Measurements from ENCODE around the gene BTG1. TPM values are rescaled to one million over a fixed set of nuclear protein-coding genes. Genes with fewer than 3 reads are reported as not detected.
"Not testable (repeated sequence)": the region's sequence is repeated elsewhere in the genome, so short reads cannot be mapped to it uniquely, and the experiment has no call there.

BTG1 gene
- total RNA-seq, 1 donor from 2014 or later = 45.1 TPM

GRCh38 chr12:92136026-92136730 is 9.5 kb downstream of the BTG1 start:
- Mint-ChIP-seq H3K4me3 (no peak overlapping the region), H3K9me3 (no peaks in the 10 kb centered on the region), H3K27me3 (ENCODE audit: insufficient read depth, low read depth) (peaks cover 4% of the 10 kb centered on the region), H3K27ac (no peak overlapping the region), H3K4me1 (peaks cover 63% of the 10 kb centered on the region), H3K36me3 (peaks cover 25% of the 10 kb centered on the region)
- H3K36me3 ChIP-seq = peaks cover 7% of the 10 kb centered on the region
- H3K9me3 ChIP-seq (ENCODE audit: low read depth) = no peaks in the 10 kb centered on the region
- TF ChIP-seq EZH2 (IDR thresholded peaks at IDR 0.05) = no peak
- no peak for TF ChIP-seq EZH2phosphoT487 (IDR thresholded peaks at IDR 0.05)
- TF ChIP-seq, protein P1, sequence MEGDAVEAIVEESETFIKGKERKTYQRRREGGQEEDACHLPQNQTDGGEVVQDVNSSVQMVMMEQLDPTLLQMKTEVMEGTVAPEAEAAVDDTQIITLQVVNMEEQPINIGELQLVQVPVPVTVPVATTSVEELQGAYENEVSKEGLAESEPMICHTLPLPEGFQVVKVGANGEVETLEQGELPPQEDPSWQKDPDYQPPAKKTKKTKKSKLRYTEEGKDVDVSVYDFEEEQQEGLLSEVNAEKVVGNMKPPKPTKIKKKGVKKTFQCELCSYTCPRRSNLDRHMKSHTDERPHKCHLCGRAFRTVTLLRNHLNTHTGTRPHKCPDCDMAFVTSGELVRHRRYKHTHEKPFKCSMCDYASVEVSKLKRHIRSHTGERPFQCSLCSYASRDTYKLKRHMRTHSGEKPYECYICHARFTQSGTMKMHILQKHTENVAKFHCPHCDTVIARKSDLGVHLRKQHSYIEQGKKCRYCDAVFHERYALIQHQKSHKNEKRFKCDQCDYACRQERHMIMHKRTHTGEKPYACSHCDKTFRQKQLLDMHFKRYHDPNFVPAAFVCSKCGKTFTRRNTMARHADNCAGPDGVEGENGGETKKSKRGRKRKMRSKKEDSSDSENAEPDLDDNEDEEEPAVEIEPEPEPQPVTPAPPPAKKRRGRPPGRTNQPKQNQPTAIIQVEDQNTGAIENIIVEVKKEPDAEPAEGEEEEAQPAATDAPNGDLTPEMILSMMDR (IDR thresholded peaks at IDR 0.05) = no peak
- DNase-seq (ENCODE audit: low spot score) = no peak
- H3K9ac ChIP-seq = no peak overlapping the region
- no peak overlapping the region for H3K27ac ChIP-seq
- H3F3A ChIP-seq (ENCODE audit: low read depth) = no peaks in the 10 kb centered on the region
- H3K4me2 ChIP-seq = peak overlapping the region; percentile 88
- H3K79me2 ChIP-seq (ENCODE audit: low read depth) = peaks cover 100% of the 10 kb centered on the region
- H3K4me1 ChIP-seq = peaks cover 58% of the 10 kb centered on the region
- H3K27me3 ChIP-seq = no peaks in the 10 kb centered on the region
- no peak overlapping the region for H2AFZ ChIP-seq (replicated peaks)
- H3K4me3 ChIP-seq = peak overlapping the region; percentile 94
- H4K20me1 ChIP-seq (ENCODE audit: low read depth) = peaks cover 92% of the 10 kb centered on the region

DNA sequence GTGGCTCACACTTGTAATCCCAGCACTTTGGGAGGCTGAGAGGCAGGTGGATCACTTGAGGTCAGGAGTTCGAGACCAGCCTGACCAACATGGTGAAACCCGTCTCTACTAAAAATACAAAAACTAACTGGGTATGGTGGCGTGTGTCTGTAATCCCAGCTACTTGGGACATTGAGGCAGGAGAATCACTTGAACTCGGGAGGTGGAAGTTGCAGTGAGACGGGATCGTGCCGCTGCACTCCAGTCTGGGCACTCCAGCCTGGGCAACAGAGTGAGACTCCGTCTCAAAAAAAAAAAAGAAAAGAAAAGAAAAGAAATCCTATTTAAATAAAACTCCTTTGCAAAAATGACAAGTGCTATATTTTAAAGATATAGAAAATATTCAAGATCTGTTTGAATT is 10.1 kb downstream of the BTG1 start:
- DNase-seq (ENCODE audit: low spot score); H3K27ac Mint-ChIP-seq; H3K36me3 ChIP-seq; H3K27me3 ChIP-seq; H3F3A ChIP-seq (ENCODE audit: low read depth); H3K4me2 ChIP-seq; H3K9ac ChIP-seq; H3K27me3 Mint-ChIP-seq (ENCODE audit: insufficient read depth, low read depth); H3K9me3 ChIP-seq (ENCODE audit: low read depth); H3K4me3 Mint-ChIP-seq; H3K9me3 Mint-ChIP-seq; H3K4me3 ChIP-seq; H3K27ac ChIP-seq; H2AFZ ChIP-seq (replicated peaks): not testable (repeated sequence)
- H3K4me1 ChIP-seq = peaks cover 58% of the 10 kb centered on the region
- H4K20me1 ChIP-seq (ENCODE audit: low read depth) = peaks cover 86% of the 10 kb centered on the region
- Mint-ChIP-seq H3K4me1 (peaks cover 57% of the 10 kb centered on the region), H3K36me3 (peaks cover 26% of the 10 kb centered on the region)
- H3K79me2 ChIP-seq (ENCODE audit: low read depth) = peaks cover 100% of the 10 kb centered on the region

DNA sequence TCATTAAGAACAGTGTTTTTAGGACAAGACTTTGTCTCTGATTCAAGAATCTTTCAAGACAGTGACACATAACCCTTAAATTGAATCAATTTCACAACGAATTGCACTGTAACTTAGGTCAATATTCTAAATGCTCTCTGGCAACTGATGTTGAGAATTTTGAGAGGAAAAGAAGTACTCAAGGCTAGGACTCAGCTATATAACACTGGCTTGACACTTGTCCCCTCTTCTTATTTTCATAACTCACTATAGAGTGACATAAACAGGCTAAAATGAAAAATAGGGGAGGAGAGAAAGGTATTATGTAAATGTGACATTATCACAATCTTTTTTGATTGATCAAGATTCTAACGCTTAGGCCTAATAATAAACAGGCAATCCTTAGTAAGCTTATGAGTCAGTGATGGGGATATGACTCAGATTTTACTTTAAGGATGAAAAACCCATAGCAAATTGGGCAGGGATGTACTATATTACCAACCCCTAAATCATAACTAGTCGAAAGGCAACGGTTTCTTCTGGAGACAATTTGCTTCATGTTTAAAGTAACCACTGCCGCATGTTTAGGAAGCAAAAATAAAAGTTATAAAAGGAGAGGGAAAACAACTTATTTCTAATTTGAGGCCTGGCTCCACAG is 10.9 kb downstream of the BTG1 start:
- no peak overlapping the region for H3K4me3 Mint-ChIP-seq
- Histone ChIP-seq H3F3A (ENCODE audit: low read depth) (no peaks in the 10 kb centered on the region), H3K79me2 (ENCODE audit: low read depth) (peaks cover 100% of the 10 kb centered on the region), H3K27ac (no peak overlapping the region), H4K20me1 (ENCODE audit: low read depth) (peaks cover 78% of the 10 kb centered on the region), H3K36me3 (no peaks in the 10 kb centered on the region), H3K4me3 (no peak overlapping the region), H3K4me2 (peak overlapping the region; percentile 33), H3K4me1 (peaks cover 54% of the 10 kb centered on the region), H3K9me3 (ENCODE audit: low read depth) (no peaks in the 10 kb centered on the region), H2AFZ (replicated peaks) (no peak overlapping the region), H3K9ac (no peak overlapping the region), H3K27me3 (no peaks in the 10 kb centered on the region)
- peaks cover 23% of the 10 kb centered on the region for H3K36me3 Mint-ChIP-seq
- H3K4me1 Mint-ChIP-seq = peaks cover 49% of the 10 kb centered on the region
- no peak for TF ChIP-seq EZH2phosphoT487 (IDR thresholded peaks at IDR 0.05)
- TF ChIP-seq, protein P1 (IDR thresholded peaks at IDR 0.05) = no peak
- no peak for TF ChIP-seq EZH2 (IDR thresholded peaks at IDR 0.05)
- DNase-seq (ENCODE audit: low spot score) = no peak
- no peak overlapping the region for H3K27ac Mint-ChIP-seq
- peaks cover 2% of the 10 kb centered on the region for H3K9me3 Mint-ChIP-seq
- H3K27me3 Mint-ChIP-seq (ENCODE audit: insufficient read depth, low read depth) = peaks cover 4% of the 10 kb centered on the region
